Spleen (tissue), 13 donors: ENCODE results near the gene LRRC45. TPM values are rescaled to one million over a fixed set of nuclear protein-coding genes. Genes with fewer than 3 reads are reported as not detected.

ENCODE experiments used
- DNase-seq: peaks from one replicate; pipeline ENCODE4 v3.0.0-alpha.2; 2020
- H3K27ac ChIP-seq, 8 donors: fragments of 200-600 bp; sonication (generic) in 7 of 8; 1 replicate in 4 of 8; 2 replicates in 4 of 8; pipeline versions ENCODE4 v1.5.0 to v1.8.0; 2016 to 2021; ENCODE audit warnings: inconsistent platforms in 4 of 8, mild to moderate bottlenecking in 4 of 8, moderate library complexity in 1 of 8
- H3K27me3 ChIP-seq, 7 donors: fragments of 200-600 bp; sonication (generic) in 6 of 7; replicated peaks in 1 of 7; 1 replicate in 4 of 7; 2 replicates in 3 of 7; pipeline versions ENCODE4 v1.5.0 to v1.8.0; 2016 to 2021; ENCODE audit warnings: inconsistent platforms in 3 of 7, mild to moderate bottlenecking in 1 of 7
- H3K36me3 ChIP-seq, 6 donors: fragments of 200-600 bp; sonication (generic) in 5 of 6; 1 replicate in 4 of 6; 2 replicates in 2 of 6; pipeline versions ENCODE4 v1.5.0 to v1.8.0; 2016 to 2021; ENCODE audit warnings: inconsistent platforms in 2 of 6
- H3K4me1 ChIP-seq, 6 donors: fragments of 200-600 bp; sonication (generic) in 5 of 6; 1 replicate in 3 of 6; 2 replicates in 3 of 6; pipeline versions ENCODE4 v1.5.0 to v1.8.0; 2016 to 2021; ENCODE audit warnings: inconsistent platforms in 3 of 6
- H3K4me3 ChIP-seq, 8 donors: fragments of 200-600 bp; sonication (generic) in 7 of 8; 1 replicate in 4 of 8; 2 replicates in 4 of 8; pipeline versions ENCODE4 v1.5.0 to v1.8.0; 2016 to 2021; ENCODE audit warnings: inconsistent platforms in 4 of 8, mild to moderate bottlenecking in 4 of 8, moderate library complexity in 2 of 8
- H3K9me3 ChIP-seq, 8 donors: fragments of 200-600 bp; sonication (generic) in 7 of 8; 1 replicate in 4 of 8; 2 replicates in 4 of 8; pipeline versions ENCODE4 v1.5.0 to v1.8.0; 2016 to 2021; ENCODE audit warnings: inconsistent platforms in 4 of 8
- CTCF ChIP-seq, 11 experiments: fragments of 200-600 bp in 7 of 11; fragments of 450-650 bp in 4 of 11; sonication (generic) in 4 of 11; IDR thresholded peaks in 8 of 11; conservative IDR thresholded peaks in 3 of 11; 1 replicate in 7 of 11; 2 replicates in 4 of 11; pipeline versions ENCODE4 v1.4.0 to v1.8.0; 2016 to 2021; ENCODE audit warnings: antibody characterized with exemption in 11 of 11, inconsistent platforms in 4 of 11, mild to moderate bottlenecking in 1 of 11
- POLR2A ChIP-seq, 3 donors: fragments of 450-650 bp; IDR thresholded peaks; one replicate each; pipeline ENCODE4 v1.5.1; 2017; ENCODE audit warnings: antibody characterized with exemption in 3 of 3, mild to moderate bottlenecking in 1 of 3
- POLR2AphosphoS5 ChIP-seq, 3 donors: sonication (generic); formaldehyde crosslinking; IDR thresholded peaks; one replicate each; pipeline ENCODE4 v1.5.1; 2017; ENCODE audit warnings: antibody characterized with exemption in 3 of 3
- WGBS, 5 donors: extraction: QIAGEN DNeasy Blood & Tissue Kit in 3 of 5; methylation state at CpG; one replicate each; pipeline versions ENCODE4 v1.1.5 to v1.1.7; 2013 to 2018; 5-methylcytosine and 5-hydroxymethylcytosine counted together
- intact Hi-C: fragments of 100-400 bp; cut with DNase I; formaldehyde crosslinking; loops from one replicate; pipeline ENCODE4 v1.15.0; 2023; ENCODE audit warnings: low total_unique reads
- long read RNA-seq, 2 donors: transcript quantifications; one replicate each; lab custom pipeline, GENCODE V29; 2026
- polyA plus RNA-seq, 3 donors: library from polyadenylated mRNA; stranded (reverse); fragments of 200-250 nt; gene quantifications; one replicate each; pipeline ENCODE4 v1.2.1, GENCODE V29; 2013
- total RNA-seq, 7 donors: library from RNA; depleted of rRNA in 3 of 7; stranded (reverse); fragments of >200 nt in 3 of 7; fragmentation: NEBNext Ultra II Directional in 4 of 7; extraction: Animal tissue kit (Norgen Biotek cat#: 25700) in 4 of 7; gene quantifications; one replicate each; pipeline versions ENCODE4 v1.1.0 to v1.2.1, GENCODE V29; 2016 to 2021
- donor health status: healthy with polysubstance abuse.
- donor health status: DM: no; HTN: no; CAD: no; lungs with moderate emphysema.
- donor health status: DM: no; HTN: no; CAD: no.
- donor health status: Bipolar disorder and iron deficiency.
- donor health status: healthy.
- donor health status: DM: no; HTN: no; CAD: no.
- donor health status: DM: yes; HTN: yes; CAD: no.

LRRC45 gene
- total RNA-seq = 10 to 100 TPM in 6 of 7 donors, 1 to 10 TPM in 1; 7.5 to 13.7 (median 11.5) TPM
- polyA plus RNA-seq = 10 to 100 TPM; 13.6 to 23.4 (median 20.0) TPM
- long read RNA-seq, donor 1, partial matches to known transcripts = 0 of 3 reads
- long read RNA-seq, donor 1, other reads (novel, unspliced or antisense) = 0 of 3 reads
- long read RNA-seq, donor 2, partial matches to known transcripts = 0 of 1 reads
- long read RNA-seq, donor 2, other reads (novel, unspliced or antisense) = 0 of 1 reads

- peak within 1 kb of the TSS; percentile 4 to 88 (median 73) for H3K27ac ChIP-seq
- H3K27me3 ChIP-seq = no peaks in the 10 kb centered on the region
- H3K4me3 ChIP-seq = peak within 1 kb of the TSS; percentile 75 to 99 (median 91)
- H3K36me3 ChIP-seq = peaks cover 0 to 40% (median 8%) of the 10 kb centered on the region in 6 donors
- peak; percentile 99 for DNase-seq
- WGBS, 5 donors = 0 to 1% (median 0%) methylated on average over 21 to 42 of the region's 42 CpGs; no CpG with 5 or more reads in 1 of the 5 donors
- peak in 2 of 3 donors; percentile 58 to 79 for TF ChIP-seq POLR2AphosphoS5 (IDR thresholded peaks at IDR 0.05)
- TF ChIP-seq CTCF (IDR thresholded peaks at IDR 0.05 in 8 of 11, conservative IDR thresholded peaks at IDR 0.05 in 3 of 11) = peak in 2 of 11 experiments; percentile 6 to 23
- no peak for TF ChIP-seq POLR2A (IDR thresholded peaks at IDR 0.05)
- intact Hi-C loops = loop anchor here (5.0 kb wide), 1 partner anchor 66 kb away; no protein-coding TSS in a partner anchor
- H3K4me1 ChIP-seq = peaks cover 25 to 55% (median 36%) of the 10 kb centered on the region in 6 donors
- no peaks in the 10 kb centered on the region for H3K9me3 ChIP-seq
These were observed at the start of gene LRRC45 for GRCh38 chr17:82022981-82023446. Gene LRRC45 (plus strand): TSS chr17:82023305. CDS start chr17:82023644, 339 bp downstream.

GRCh38 chr17:81973432-81973831 is 49.7 kb upstream of the LRRC45 start:
- intact Hi-C loops = no loop called here

GRCh38 chr17:81976332-81977210 is 46.5 kb upstream of the LRRC45 start:
- intact Hi-C loops = no loop called here
- TF ChIP-seq CTCF (IDR thresholded peaks at IDR 0.05 in 8 of 11, conservative IDR thresholded peaks at IDR 0.05 in 3 of 11) = no peak
- no peak for TF ChIP-seq POLR2AphosphoS5 (IDR thresholded peaks at IDR 0.05)
- no peak for TF ChIP-seq POLR2A (IDR thresholded peaks at IDR 0.05)
- H3K9me3 ChIP-seq = peaks cover 0 to 10% (median 0%) of the 10 kb centered on the region in 8 donors
- DNase-seq = peak; percentile 87
- peaks cover 7 to 52% (median 30%) of the 10 kb centered on the region in 6 donors for H3K4me1 ChIP-seq
- peaks cover 0 to 26% (median 2%) of the 10 kb centered on the region in 6 donors for H3K36me3 ChIP-seq
- H3K27me3 ChIP-seq = no peaks in the 10 kb centered on the region
- 20 to 29% (median 26%) methylated on average over 24 to 30 of the region's 30 CpGs for WGBS, 5 donors
- peak overlapping the region; percentile 84 to 97 (median 93) for H3K4me3 ChIP-seq
- H3K27ac ChIP-seq = peak overlapping the region; percentile 85 to 98 (median 97)

More at GRCh38 chr17:81973432-81973831, 49.7 kb upstream of the LRRC45 start:
- Histone ChIP-seq H3K27ac (no peak overlapping the region), H3K4me1 (peaks cover 3 to 32% (median 16%) of the 10 kb centered on the region in 6 donors), H3K36me3 (no peaks in the 10 kb centered on the region), H3K9me3 (peaks cover 0 to 10% (median 0%) of the 10 kb centered on the region in 8 donors), H3K4me3 (no peak overlapping the region), H3K27me3 (peaks cover 0 to 11% (median 0%) of the 10 kb centered on the region in 7 donors)
- DNase-seq = no peak
- TF ChIP-seq POLR2AphosphoS5 (IDR thresholded peaks at IDR 0.05) = no peak
- no peak for TF ChIP-seq POLR2A (IDR thresholded peaks at IDR 0.05)
- TF ChIP-seq CTCF (IDR thresholded peaks at IDR 0.05 in 8 of 11, conservative IDR thresholded peaks at IDR 0.05 in 3 of 11) = no peak
